ENCODE measurements around the gene ERVMER34-1. TPM values are rescaled to one million over a fixed set of nuclear protein-coding genes. Genes with fewer than 3 reads are reported as not detected.
A peak's percentile ranks its signal among the peaks of the same experiment; 100 is the strongest.

Gene ERVMER34-1
- 0.14 TPM for polyA plus RNA-seq (2013, experiment 1 of 2; ENCODE audit: insufficient read length)
- 0.11 TPM for polyA plus RNA-seq (2013, experiment 2 of 2; ENCODE audit: insufficient read length)

GRCh38 chr4:52750819-52751486 is at the start of gene ERVMER34-1:
Gene ERVMER34-1, minus strand, starts transcription at chr4:52751425. Its CDS starts 5,905 bp downstream, at chr4:52745520.
- peak; percentile 24 for DNase-seq

- no peak for DNase-seq
Measured at GRCh38 chr4:52799813-52800212, 48.6 kb upstream of the ERVMER34-1 start.

GRCh38 chr4:52795533-52795932 is 44.3 kb upstream of the ERVMER34-1 start:
- no peak for DNase-seq

- DNase-seq: no peak
Measured at GRCh38 chr4:52791936-52792335, 40.7 kb upstream of the ERVMER34-1 start.

- DNase-seq: no peak
Measured at GRCh38 chr4:52789774-52790173, 38.5 kb upstream of the ERVMER34-1 start.

GRCh38 chr4:52788806-52789205 is 37.6 kb upstream of the ERVMER34-1 start:
- DNase-seq: no peak

- no peak for DNase-seq
Measured at GRCh38 chr4:52783069-52783468, 31.8 kb upstream of the ERVMER34-1 start.

- no peak for DNase-seq
Measured at GRCh38 chr4:52780617-52781354, 29.6 kb upstream of the ERVMER34-1 start.

GRCh38 chr4:52780206-52780605 is 29.0 kb upstream of the ERVMER34-1 start:
- peak; percentile 12 for DNase-seq

GRCh38 chr4:52760256-52760655 is 9.0 kb upstream of the ERVMER34-1 start:
- no peak for DNase-seq

- no peak for DNase-seq
Measured at GRCh38 chr4:52755426-52755825, 4.2 kb upstream of the ERVMER34-1 start.

GRCh38 chr4:52752936-52753335 is 1.7 kb upstream of the ERVMER34-1 start:
- DNase-seq: no peak

- DNase-seq: no peak
Measured at GRCh38 chr4:52751487-52751911, 274 bp upstream of the ERVMER34-1 start.

GRCh38 chr4:52750213-52750612 is 1.0 kb downstream of the ERVMER34-1 start:
- DNase-seq: no peak

GRCh38 chr4:52748432-52748831 is 2.8 kb downstream of the ERVMER34-1 start:
- no peak for DNase-seq

GRCh38 chr4:52744588-52744987 is 6.6 kb downstream of the ERVMER34-1 start:
- no peak for DNase-seq

GRCh38 chr4:52743444-52744019 is 7.7 kb downstream of the ERVMER34-1 start:
- no peak for DNase-seq

- no peak for DNase-seq
Measured at GRCh38 chr4:52729586-52729985, 21.6 kb downstream of the ERVMER34-1 start.

- no peak for DNase-seq
Measured at GRCh38 chr4:52728691-52729240, 22.5 kb downstream of the ERVMER34-1 start.

GRCh38 chr4:52726826-52727580 is 24.2 kb downstream of the ERVMER34-1 start:
- no peak for DNase-seq

- peak; percentile 98 for DNase-seq
Measured at GRCh38 chr4:52721968-52722815, 29.0 kb downstream of the ERVMER34-1 start.
